Mucosa of rectum (tissue), 2 donors: ENCODE measurements around the gene SPPL2C.

Source experiments
- H3K27ac ChIP-seq, 2 donors: one replicate each; pipeline ENCODE4 v1.7.0; 2013; ENCODE audit warnings: inconsistent platforms in 2 of 2, low read depth in 2 of 2, low read length in 2 of 2
- H3K27me3 ChIP-seq, 2 donors: one replicate each; pipeline ENCODE4 v1.7.0; 2013; ENCODE audit warnings: low read length in 2 of 2; ENCODE audit not compliant: control insufficient read depth in 2 of 2, insufficient read depth in 2 of 2
- H3K36me3 ChIP-seq, 2 donors: one replicate each; pipeline ENCODE4 v1.7.0; 2013; ENCODE audit warnings: low read length in 2 of 2; ENCODE audit not compliant: control insufficient read depth in 2 of 2, insufficient read depth in 2 of 2
- H3K4me1 ChIP-seq, 2 donors: one replicate each; pipeline ENCODE4 v1.7.0; 2013; ENCODE audit warnings: low read length in 2 of 2, mild to moderate bottlenecking in 1 of 2; ENCODE audit not compliant: control insufficient read depth in 2 of 2, insufficient read depth in 2 of 2
- H3K4me3 ChIP-seq, 2 donors: one replicate each; pipeline ENCODE4 v1.7.0; 2013; ENCODE audit warnings: low read length in 2 of 2
- H3K9ac ChIP-seq, 2 donors: one replicate each; pipeline ENCODE4 v1.7.0; 2013; ENCODE audit warnings: low read length in 2 of 2, low read depth in 1 of 2, mild to moderate bottlenecking in 1 of 2
- H3K9me3 ChIP-seq, 2 donors: one replicate each; pipeline ENCODE4 v1.7.0; 2013; ENCODE audit warnings: low read length in 2 of 2; ENCODE audit not compliant: control insufficient read depth in 2 of 2
- donor health status: healthy.
- donor health status: Normal muscosa, but diverticular disease.

The SPPL2C gene

DNA sequence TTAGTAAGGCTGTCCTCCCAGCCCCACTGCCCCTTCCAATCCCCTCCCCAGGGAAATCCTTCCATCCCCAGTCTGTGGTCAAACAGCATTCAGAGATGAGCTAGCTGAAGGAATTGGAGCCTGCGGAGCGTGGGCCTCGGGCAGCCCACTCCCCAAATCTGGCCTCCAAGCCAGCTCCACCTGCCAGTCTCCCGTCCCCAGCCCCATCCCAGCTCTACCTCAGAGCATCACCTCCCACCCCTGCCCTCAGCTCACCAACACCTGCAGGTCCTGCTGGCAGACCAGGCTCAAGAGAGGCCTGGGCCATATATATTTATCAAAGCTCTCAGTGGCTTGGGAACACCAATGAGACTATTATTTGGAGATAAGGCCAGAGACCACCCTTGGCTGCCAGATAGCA lies 5.2 kb upstream of the SPPL2C start:
- Histone ChIP-seq H3K4me3 (no peak overlapping the region), H3K27me3 (no peaks in the 10 kb centered on the region), H3K9ac (no peak overlapping the region), H3K9me3 (no peaks in the 10 kb centered on the region), H3K36me3 (no peaks in the 10 kb centered on the region), H3K27ac (no peak overlapping the region), H3K4me1 (no peaks in the 10 kb centered on the region)

GRCh38 chr17:45841186-45841585 lies 3.5 kb upstream of the SPPL2C start:
- no peaks in the 10 kb centered on the region for H3K27me3 ChIP-seq
- H3K4me3 ChIP-seq: no peak overlapping the region
- H3K27ac ChIP-seq: no peak overlapping the region
- no peaks in the 10 kb centered on the region for H3K4me1 ChIP-seq
- no peaks in the 10 kb centered on the region for H3K9me3 ChIP-seq
- no peaks in the 10 kb centered on the region for H3K36me3 ChIP-seq
- H3K9ac ChIP-seq: no peak overlapping the region

GRCh38 chr17:45841883-45842525 lies 2.7 kb upstream of the SPPL2C start:
- no peak overlapping the region for H3K27ac ChIP-seq
- H3K27me3 ChIP-seq: no peaks in the 10 kb centered on the region
- no peak overlapping the region for H3K9ac ChIP-seq
- H3K9me3 ChIP-seq: no peaks in the 10 kb centered on the region
- H3K4me3 ChIP-seq: no peak overlapping the region
- no peaks in the 10 kb centered on the region for H3K4me1 ChIP-seq
- H3K36me3 ChIP-seq: no peaks in the 10 kb centered on the region

DNA sequence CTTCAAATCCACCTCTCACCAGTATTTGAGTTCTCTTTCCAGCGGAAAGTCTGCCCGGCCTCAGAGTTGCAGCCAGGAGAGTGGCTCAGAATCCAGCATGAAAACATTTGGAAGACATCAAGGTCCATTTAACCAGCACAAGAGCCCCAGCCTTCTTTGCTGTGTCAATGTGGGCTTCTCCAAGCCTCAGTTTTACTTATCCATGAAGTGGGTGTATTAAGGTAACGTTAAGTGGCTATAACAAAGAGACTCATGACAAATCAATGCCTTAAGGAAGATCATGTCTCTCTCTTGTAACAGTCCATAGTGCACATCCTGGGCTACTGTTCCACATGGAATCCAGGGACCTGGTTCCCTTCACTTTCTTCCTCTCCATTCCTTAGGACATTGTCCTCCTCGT lies 959 bp upstream of the SPPL2C start:
- no peaks in the 10 kb centered on the region for H3K27me3 ChIP-seq
- H3K27ac ChIP-seq: no peak overlapping the region
- no peak overlapping the region for H3K9ac ChIP-seq
- no peaks in the 10 kb centered on the region for H3K36me3 ChIP-seq
- no peaks in the 10 kb centered on the region for H3K9me3 ChIP-seq
- H3K4me3 ChIP-seq: no peak overlapping the region
- no peaks in the 10 kb centered on the region for H3K4me1 ChIP-seq

GRCh38 chr17:45845376-45846185 lies 900 bp downstream of the SPPL2C start:
- H3K9ac ChIP-seq: no peak overlapping the region
- H3K4me3 ChIP-seq: no peak overlapping the region
- H3K4me1 ChIP-seq: no peaks in the 10 kb centered on the region
- no peaks in the 10 kb centered on the region for H3K27me3 ChIP-seq
- H3K36me3 ChIP-seq: no peaks in the 10 kb centered on the region
- H3K9me3 ChIP-seq: no peaks in the 10 kb centered on the region
- no peak overlapping the region for H3K27ac ChIP-seq

- Histone ChIP-seq H3K27ac (no peak overlapping the region), H3K9ac (no peak overlapping the region), H3K9me3 (no peaks in the 10 kb centered on the region), H3K27me3 (peaks cover 0 to 2% of the 10 kb centered on the region in 2 donors), H3K4me3 (no peak overlapping the region), H3K36me3 (no peaks in the 10 kb centered on the region), H3K4me1 (no peaks in the 10 kb centered on the region)
These were observed 1.5 kb downstream of the SPPL2C start for GRCh38 chr17:45846223-45846622.

DNA sequence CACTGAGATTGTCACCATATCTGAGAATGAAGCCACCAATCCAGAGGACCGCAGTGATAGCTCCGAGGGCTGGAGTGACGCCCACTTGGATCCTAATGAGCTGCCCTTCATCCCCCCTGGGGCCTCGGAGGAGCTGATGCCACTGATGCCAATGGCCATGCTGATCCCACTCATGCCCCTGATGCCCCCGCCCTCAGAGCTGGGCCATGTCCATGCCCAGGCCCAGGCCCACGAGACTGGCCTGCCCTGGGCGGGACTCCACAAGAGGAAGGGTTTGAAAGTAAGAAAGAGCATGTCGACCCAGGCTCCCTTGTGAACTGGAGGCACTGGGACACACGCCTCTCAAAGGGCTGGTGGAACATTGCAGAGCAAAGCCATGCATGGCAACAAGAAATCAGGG lies 2.0 kb downstream of the SPPL2C start:
- no peak overlapping the region for H3K4me3 ChIP-seq
- H3K27ac ChIP-seq: no peak overlapping the region
- H3K9ac ChIP-seq: no peak overlapping the region
- H3K4me1 ChIP-seq: no peaks in the 10 kb centered on the region
- H3K36me3 ChIP-seq: no peaks in the 10 kb centered on the region
- H3K9me3 ChIP-seq: no peaks in the 10 kb centered on the region
- peaks cover 3 to 5% of the 10 kb centered on the region in 2 donors for H3K27me3 ChIP-seq

DNA sequence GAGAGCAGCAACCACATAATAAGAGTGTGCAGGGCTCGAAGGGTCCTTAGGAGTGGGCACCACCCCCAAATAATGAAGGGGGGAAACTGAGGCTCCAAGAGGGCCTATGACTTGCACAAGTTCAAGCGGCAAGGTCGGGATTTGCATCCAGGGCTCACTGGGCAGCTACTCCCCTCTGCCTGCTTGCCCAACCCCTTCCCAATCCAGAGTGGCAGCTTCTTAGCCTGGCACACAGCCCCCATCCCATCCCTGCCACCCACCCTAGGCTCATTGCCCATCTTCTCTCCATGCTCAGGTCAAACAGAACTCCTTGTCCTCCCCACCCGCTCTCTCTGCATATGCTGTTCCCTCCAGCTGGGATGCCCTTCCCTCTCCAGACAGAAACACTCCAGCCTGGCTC lies 2.4 kb downstream of the SPPL2C start:
- H3K4me3 ChIP-seq: no peak overlapping the region
- peaks cover 3 to 5% of the 10 kb centered on the region in 2 donors for H3K27me3 ChIP-seq
- H3K4me1 ChIP-seq: no peaks in the 10 kb centered on the region

DNA sequence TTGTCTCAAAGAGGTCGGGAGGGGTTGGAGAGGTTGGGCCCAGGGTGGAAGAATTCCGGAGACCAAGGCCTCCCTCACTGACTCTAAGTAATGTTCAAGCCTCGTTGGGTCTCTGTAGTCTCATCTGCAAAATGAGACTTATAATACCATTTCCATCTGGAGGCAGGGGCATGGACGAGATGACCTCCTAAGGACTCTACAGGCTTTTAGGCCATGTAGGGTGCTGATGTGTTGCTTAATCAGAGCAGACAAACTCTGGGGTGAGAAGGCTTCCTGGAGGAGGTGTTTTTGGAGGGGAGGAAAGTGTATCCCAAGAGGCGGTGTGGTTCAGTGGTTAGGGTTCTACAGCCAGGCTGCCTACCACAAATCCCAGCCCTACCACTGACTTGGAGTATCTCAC lies 3.1 kb downstream of the SPPL2C start:
- Histone ChIP-seq H3K36me3 (no peaks in the 10 kb centered on the region), H3K4me1 (peaks cover 0 to 2% of the 10 kb centered on the region in 2 donors), H3K9me3 (no peaks in the 10 kb centered on the region), H3K27me3 (peaks cover 3 to 5% of the 10 kb centered on the region in 2 donors), H3K27ac (no peak overlapping the region), H3K9ac (no peak overlapping the region), H3K4me3 (no peak overlapping the region)

More for the DNA sequence above, 2.4 kb downstream of the SPPL2C start:
- H3K27ac ChIP-seq: no peak overlapping the region
- H3K9ac ChIP-seq: no peak overlapping the region
- no peaks in the 10 kb centered on the region for H3K9me3 ChIP-seq
- H3K36me3 ChIP-seq: no peaks in the 10 kb centered on the region

GRCh38 chr17:45848405-45848804 lies 3.7 kb downstream of the SPPL2C start:
- Histone ChIP-seq H3K36me3 (no peaks in the 10 kb centered on the region), H3K9me3 (no peaks in the 10 kb centered on the region), H3K9ac (no peak overlapping the region), H3K27me3 (peaks cover 3 to 5% of the 10 kb centered on the region in 2 donors), H3K27ac (no peak overlapping the region), H3K4me3 (no peak overlapping the region), H3K4me1 (peaks cover 0 to 2% of the 10 kb centered on the region in 2 donors)
